Retinal pigment epithelial cell (primary cell): ENCODE data around the gene RNF150.

Experiments used
- DNase-seq: peaks from one replicate; pipeline ENCODE4 v3.0.0-alpha.2; 2010; ENCODE audit warnings: low read depth
- H3K4me3 ChIP-seq: 2 replicates; pipeline ENCODE4 v1.5.1; 2011; ENCODE audit warnings: mild to moderate bottlenecking, low read length, control low read depth, moderate library complexity
- TF ChIP-seq, protein P1 (sequence below): conservative IDR thresholded peaks from 2 replicates; pipeline ENCODE4 v1.5.1; 2011; ENCODE audit warnings: low read depth, low read length, control low read depth, inconsistent platforms

Gene RNF150

GRCh38 chr4:141133146-141133998 lies at the start of gene RNF150:
TSS of gene RNF150 (minus strand) at chr4:141133469.
- H3K4me3 ChIP-seq: peak within 1 kb of the TSS; percentile 92
- TF ChIP-seq, protein P1, sequence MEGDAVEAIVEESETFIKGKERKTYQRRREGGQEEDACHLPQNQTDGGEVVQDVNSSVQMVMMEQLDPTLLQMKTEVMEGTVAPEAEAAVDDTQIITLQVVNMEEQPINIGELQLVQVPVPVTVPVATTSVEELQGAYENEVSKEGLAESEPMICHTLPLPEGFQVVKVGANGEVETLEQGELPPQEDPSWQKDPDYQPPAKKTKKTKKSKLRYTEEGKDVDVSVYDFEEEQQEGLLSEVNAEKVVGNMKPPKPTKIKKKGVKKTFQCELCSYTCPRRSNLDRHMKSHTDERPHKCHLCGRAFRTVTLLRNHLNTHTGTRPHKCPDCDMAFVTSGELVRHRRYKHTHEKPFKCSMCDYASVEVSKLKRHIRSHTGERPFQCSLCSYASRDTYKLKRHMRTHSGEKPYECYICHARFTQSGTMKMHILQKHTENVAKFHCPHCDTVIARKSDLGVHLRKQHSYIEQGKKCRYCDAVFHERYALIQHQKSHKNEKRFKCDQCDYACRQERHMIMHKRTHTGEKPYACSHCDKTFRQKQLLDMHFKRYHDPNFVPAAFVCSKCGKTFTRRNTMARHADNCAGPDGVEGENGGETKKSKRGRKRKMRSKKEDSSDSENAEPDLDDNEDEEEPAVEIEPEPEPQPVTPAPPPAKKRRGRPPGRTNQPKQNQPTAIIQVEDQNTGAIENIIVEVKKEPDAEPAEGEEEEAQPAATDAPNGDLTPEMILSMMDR: peak; percentile 87
- peak; percentile 68 for DNase-seq

- H3K4me3 ChIP-seq: no peak overlapping the region
- TF ChIP-seq, protein P1: no peak
- no peak for DNase-seq
Observed at GRCh38 chr4:141180991-141181761, 47.9 kb upstream of the RNF150 start.

- TF ChIP-seq, protein P1: no peak
- no peak for DNase-seq
- H3K4me3 ChIP-seq: no peak overlapping the region
Observed at GRCh38 chr4:141179474-141180373, 46.5 kb upstream of the RNF150 start.

GRCh38 chr4:141177171-141177570 lies 43.9 kb upstream of the RNF150 start:
- H3K4me3 ChIP-seq: no peak overlapping the region
- no peak for DNase-seq
- TF ChIP-seq, protein P1: no peak

- no peak for DNase-seq
- no peak overlapping the region for H3K4me3 ChIP-seq
- TF ChIP-seq, protein P1: no peak
Observed at GRCh38 chr4:141174457-141174856, 41.2 kb upstream of the RNF150 start.

GRCh38 chr4:141170671-141171070 lies 37.4 kb upstream of the RNF150 start:
- H3K4me3 ChIP-seq: no peak overlapping the region
- TF ChIP-seq, protein P1: no peak
- no peak for DNase-seq
